Measurements from ENCODE around the gene LPP. TPM values are rescaled to one million over a fixed set of nuclear protein-coding genes. Genes with fewer than 3 reads are reported as not detected.

LPP gene
- total and polyA plus RNA-seq, 9 of the 15 experiments (the other 6 are each of a cell fraction or from before 2014, with no cell fraction given) = 0.07 to 0.18 TPM; not detected in 7

DNA sequence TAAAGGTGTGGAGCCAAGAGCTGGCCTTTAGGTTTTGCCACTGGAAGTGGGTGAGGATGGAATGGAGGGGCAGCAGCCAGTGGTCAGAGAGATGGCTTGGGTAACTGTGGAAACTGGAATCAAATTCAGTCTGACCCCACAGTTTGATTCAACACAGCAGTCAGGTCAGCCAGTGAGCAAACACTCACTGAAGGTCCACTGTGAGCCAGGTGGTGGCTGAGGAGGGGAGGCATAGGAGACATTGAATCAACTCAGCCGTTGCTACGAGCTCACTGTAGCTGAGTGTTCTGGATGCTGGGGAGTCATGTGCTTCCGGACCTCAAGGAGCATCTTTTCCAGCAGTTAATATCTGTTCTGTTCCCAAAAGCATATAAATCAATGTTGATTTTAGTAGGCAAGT, 37.5 kb downstream of the LPP start:
- no peaks in the 10 kb centered on the region for H3K9me3 ChIP-seq (replicated peaks; ENCODE audit: control insufficient read depth, insufficient read depth, low read depth, low read length)
- FAIRE-seq = no peak
- H3K27ac ChIP-seq (ENCODE audit: extremely low read depth, low read depth, low read length) = no peak overlapping the region
- H4K20me1 ChIP-seq (replicated peaks; ENCODE audit: control insufficient read depth, insufficient read depth, low read length) = no peaks in the 10 kb centered on the region
- H3K9me1 ChIP-seq (ENCODE audit: control insufficient read depth, insufficient read depth, low read length) = no peaks in the 10 kb centered on the region
- ATAC-seq = no peak
- TF ChIP-seq, protein P1, sequence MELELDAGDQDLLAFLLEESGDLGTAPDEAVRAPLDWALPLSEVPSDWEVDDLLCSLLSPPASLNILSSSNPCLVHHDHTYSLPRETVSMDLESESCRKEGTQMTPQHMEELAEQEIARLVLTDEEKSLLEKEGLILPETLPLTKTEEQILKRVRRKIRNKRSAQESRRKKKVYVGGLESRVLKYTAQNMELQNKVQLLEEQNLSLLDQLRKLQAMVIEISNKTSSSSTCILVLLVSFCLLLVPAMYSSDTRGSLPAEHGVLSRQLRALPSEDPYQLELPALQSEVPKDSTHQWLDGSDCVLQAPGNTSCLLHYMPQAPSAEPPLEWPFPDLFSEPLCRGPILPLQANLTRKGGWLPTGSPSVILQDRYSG (tag; conservative IDR thresholded peaks at IDR 0.05; ENCODE audit: low read depth) = no peak
- TF ChIP-seq TRIM24 (IDR thresholded peaks at IDR 0.05) (no peak), RBM22 (IDR thresholded peaks at IDR 0.05; ENCODE audit: low read depth, low read length, poor library complexity, severe bottlenecking) (no peak), POLR2B (IDR thresholded peaks at IDR 0.05; ENCODE audit: low read depth, partially characterized antibody) (no peak), EGR1 (conservative IDR thresholded peaks at IDR 0.05) (no peak), SMARCB1 (IDR thresholded peaks at IDR 0.05; ENCODE audit: insufficient read length, low read depth) (no peak), KLF1 (tag; IDR thresholded peaks at IDR 0.05) (no peak)
- TF ChIP-seq, protein P2, sequence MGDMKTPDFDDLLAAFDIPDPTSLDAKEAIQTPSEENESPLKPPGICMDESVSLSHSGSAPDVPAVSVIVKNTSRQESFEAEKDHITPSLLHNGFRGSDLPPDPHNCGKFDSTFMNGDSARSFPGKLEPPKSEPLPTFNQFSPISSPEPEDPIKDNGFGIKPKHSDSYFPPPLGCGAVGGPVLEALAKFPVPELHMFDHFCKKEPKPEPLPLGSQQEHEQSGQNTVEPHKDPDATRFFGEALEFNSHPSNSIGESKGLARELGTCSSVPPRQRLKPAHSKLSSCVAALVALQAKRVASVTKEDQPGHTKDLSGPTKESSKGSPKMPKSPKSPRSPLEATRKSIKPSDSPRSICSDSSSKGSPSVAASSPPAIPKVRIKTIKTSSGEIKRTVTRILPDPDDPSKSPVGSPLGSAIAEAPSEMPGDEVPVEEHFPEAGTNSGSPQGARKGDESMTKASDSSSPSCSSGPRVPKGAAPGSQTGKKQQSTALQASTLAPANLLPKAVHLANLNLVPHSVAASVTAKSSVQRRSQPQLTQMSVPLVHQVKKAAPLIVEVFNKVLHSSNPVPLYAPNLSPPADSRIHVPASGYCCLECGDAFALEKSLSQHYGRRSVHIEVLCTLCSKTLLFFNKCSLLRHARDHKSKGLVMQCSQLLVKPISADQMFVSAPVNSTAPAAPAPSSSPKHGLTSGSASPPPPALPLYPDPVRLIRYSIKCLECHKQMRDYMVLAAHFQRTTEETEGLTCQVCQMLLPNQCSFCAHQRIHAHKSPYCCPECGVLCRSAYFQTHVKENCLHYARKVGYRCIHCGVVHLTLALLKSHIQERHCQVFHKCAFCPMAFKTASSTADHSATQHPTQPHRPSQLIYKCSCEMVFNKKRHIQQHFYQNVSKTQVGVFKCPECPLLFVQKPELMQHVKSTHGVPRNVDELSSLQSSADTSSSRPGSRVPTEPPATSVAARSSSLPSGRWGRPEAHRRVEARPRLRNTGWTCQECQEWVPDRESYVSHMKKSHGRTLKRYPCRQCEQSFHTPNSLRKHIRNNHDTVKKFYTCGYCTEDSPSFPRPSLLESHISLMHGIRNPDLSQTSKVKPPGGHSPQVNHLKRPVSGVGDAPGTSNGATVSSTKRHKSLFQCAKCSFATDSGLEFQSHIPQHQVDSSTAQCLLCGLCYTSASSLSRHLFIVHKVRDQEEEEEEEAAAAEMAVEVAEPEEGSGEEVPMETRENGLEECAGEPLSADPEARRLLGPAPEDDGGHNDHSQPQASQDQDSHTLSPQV (IDR thresholded peaks at IDR 0.05) = no peak
- TF ChIP-seq, protein P3, sequence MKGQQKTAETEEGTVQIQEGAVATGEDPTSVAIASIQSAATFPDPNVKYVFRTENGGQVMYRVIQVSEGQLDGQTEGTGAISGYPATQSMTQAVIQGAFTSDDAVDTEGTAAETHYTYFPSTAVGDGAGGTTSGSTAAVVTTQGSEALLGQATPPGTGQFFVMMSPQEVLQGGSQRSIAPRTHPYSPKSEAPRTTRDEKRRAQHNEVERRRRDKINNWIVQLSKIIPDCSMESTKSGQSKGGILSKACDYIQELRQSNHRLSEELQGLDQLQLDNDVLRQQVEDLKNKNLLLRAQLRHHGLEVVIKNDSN (CRISPR knock-in tag; IDR thresholded peaks at IDR 0.05) = no peak
- H3K9ac ChIP-seq (ENCODE audit: insufficient read depth in 1 of 2, low read depth in 2 of 2, low read length in 2 of 2) = no peak overlapping the region
- 2% methylated on average over 3 of the region's 3 CpGs for WGBS (ENCODE audit: insufficient coverage, low coverage, missing lambda C conversion rate)
- no peak for DNase-seq (ENCODE audit: extremely low read depth in 1 of 4, low spot score in 3 of 4)
- H3K79me2 ChIP-seq (ENCODE audit: control insufficient read depth, insufficient read depth, low read length) = no peaks in the 10 kb centered on the region
- in situ Hi-C loops (cut with MboI) = no loop called here
- POLR2A ChIA-PET = interaction anchor here (0.5 kb wide), 1 partner anchor 103 kb away, joined by 3 read pairs; no protein-coding TSS in a partner anchor
- intact Hi-C loops (cut with micrococcal nuclease) = no loop called here
- no TSS peak for BruUV-seq (replicated peaks)
- no peaks in the 10 kb centered on the region for H3K27me3 ChIP-seq (ENCODE audit: control insufficient read depth in 2 of 2, insufficient read depth in 2 of 2, low read length in 2 of 2)
- no peak overlapping the region for H3K4me3 ChIP-seq
- CTCF ChIA-PET (ENCODE audit: low intra/inter-chr PET ratio) = no interaction called here
- no peaks in the 10 kb centered on the region for H3K4me1 ChIP-seq (replicated peaks in 1 of 2; ENCODE audit: control insufficient read depth in 2 of 2, insufficient read depth in 2 of 2, low read length in 2 of 2)
- no peaks in the 10 kb centered on the region for H3K36me3 ChIP-seq (ENCODE audit: control insufficient read depth, insufficient read depth, low read length)
- no peak overlapping the region for H3K4me2 ChIP-seq (ENCODE audit: insufficient read depth, low read length)
- H2AFZ ChIP-seq (ENCODE audit: low read depth, low read length) = no peak overlapping the region

All from K562 (cell line).